ENCODE measurements around the gene EVA1C. TPM values are rescaled to one million over a fixed set of nuclear protein-coding genes. Genes with fewer than 3 reads are reported as not detected.

EVA1C gene
- total and polyA plus RNA-seq, 2 donors (not counting 1 experiment from before 2014, with no cell fraction given): 2.4 to 4.6 TPM

GRCh38 chr21:32425628-32426027 is 13.1 kb downstream of the EVA1C start:
- no peak overlapping the region for H3K4me3 ChIP-seq (replicated peaks in 1 of 4; ENCODE audit: control extremely low read depth in 1 of 4, insufficient read depth in 1 of 4, low read depth in 3 of 4, low read length in 4 of 4)
- no peak overlapping the region for H3K9ac ChIP-seq (ENCODE audit: insufficient read depth, low read length)
- no peak overlapping the region for H2AFZ ChIP-seq (ENCODE audit: low read length)
- no peaks in the 10 kb centered on the region for H3K27me3 ChIP-seq (ENCODE audit: control insufficient read depth, insufficient read depth, low read length)
- no peaks in the 10 kb centered on the region for H3K9me3 ChIP-seq (ENCODE audit: control insufficient read depth, insufficient read depth, low read depth, low read length)
- H3K27ac ChIP-seq (ENCODE audit: insufficient read depth, low read length): no peak overlapping the region
- no peaks in the 10 kb centered on the region for H3K79me2 ChIP-seq (ENCODE audit: control insufficient read depth, insufficient read depth, low read length)
- H3K4me1 ChIP-seq (ENCODE audit: control insufficient read depth, extremely low read depth, insufficient read depth, low read length): peaks cover 4% of the 10 kb centered on the region
- H3K36me3 ChIP-seq (ENCODE audit: control insufficient read depth, insufficient read depth, low read length): no peaks in the 10 kb centered on the region
- H4K20me1 ChIP-seq (ENCODE audit: control insufficient read depth, extremely low read depth, insufficient read depth, low read length): no peaks in the 10 kb centered on the region
- no peak overlapping the region for H3K4me2 ChIP-seq (ENCODE audit: extremely low read depth, insufficient read depth, low read length)
- DNase-seq (ENCODE audit: low read depth in 2 of 2): no peak
- no peak for TF ChIP-seq CTCF (conservative IDR thresholded peaks at IDR 0.05 in 1 of 2, IDR thresholded peaks at IDR 0.05 in 1 of 2; ENCODE audit: low read depth in 1 of 2, low read length in 2 of 2)
- no peak for TF ChIP-seq EZH2 (IDR thresholded peaks at IDR 0.05; ENCODE audit: low read length, missing control alignments)

GRCh38 chr21:32426066-32426465 is 13.6 kb downstream of the EVA1C start:
- DNase-seq (ENCODE audit: low read depth in 2 of 2): no peak
- Histone ChIP-seq H4K20me1 (ENCODE audit: control insufficient read depth, extremely low read depth, insufficient read depth, low read length) (no peaks in the 10 kb centered on the region), H2AFZ (ENCODE audit: low read length) (no peak overlapping the region), H3K27me3 (ENCODE audit: control insufficient read depth, insufficient read depth, low read length) (no peaks in the 10 kb centered on the region), H3K9ac (ENCODE audit: insufficient read depth, low read length) (no peak overlapping the region), H3K36me3 (ENCODE audit: control insufficient read depth, insufficient read depth, low read length) (no peaks in the 10 kb centered on the region), H3K9me3 (ENCODE audit: control insufficient read depth, insufficient read depth, low read depth, low read length) (no peaks in the 10 kb centered on the region), H3K4me1 (ENCODE audit: control insufficient read depth, extremely low read depth, insufficient read depth, low read length) (peaks cover 4% of the 10 kb centered on the region), H3K4me2 (ENCODE audit: extremely low read depth, insufficient read depth, low read length) (no peak overlapping the region), H3K79me2 (ENCODE audit: control insufficient read depth, insufficient read depth, low read length) (no peaks in the 10 kb centered on the region), H3K4me3 (replicated peaks in 1 of 4; ENCODE audit: control extremely low read depth in 1 of 4, insufficient read depth in 1 of 4, low read depth in 3 of 4, low read length in 4 of 4) (no peak overlapping the region), H3K27ac (ENCODE audit: insufficient read depth, low read length) (no peak overlapping the region)
- TF ChIP-seq EZH2 (IDR thresholded peaks at IDR 0.05; ENCODE audit: low read length, missing control alignments) (no peak), CTCF (conservative IDR thresholded peaks at IDR 0.05 in 1 of 2, IDR thresholded peaks at IDR 0.05 in 1 of 2; ENCODE audit: low read depth in 1 of 2, low read length in 2 of 2) (no peak)

GRCh38 chr21:32426592-32427051 is 14.1 kb downstream of the EVA1C start:
- peaks cover 4% of the 10 kb centered on the region for H3K4me1 ChIP-seq (ENCODE audit: control insufficient read depth, extremely low read depth, insufficient read depth, low read length)
- peak; percentile 19 to 87 for DNase-seq (ENCODE audit: low read depth in 2 of 2)
- TF ChIP-seq CTCF (conservative IDR thresholded peaks at IDR 0.05 in 1 of 2, IDR thresholded peaks at IDR 0.05 in 1 of 2; ENCODE audit: low read depth in 1 of 2, low read length in 2 of 2) (no peak), EZH2 (IDR thresholded peaks at IDR 0.05; ENCODE audit: low read length, missing control alignments) (no peak)
- no peak overlapping the region for H3K9ac ChIP-seq (ENCODE audit: insufficient read depth, low read length)
- H2AFZ ChIP-seq (ENCODE audit: low read length): no peak overlapping the region
- H3K79me2 ChIP-seq (ENCODE audit: control insufficient read depth, insufficient read depth, low read length): no peaks in the 10 kb centered on the region
- no peak overlapping the region for H3K27ac ChIP-seq (ENCODE audit: insufficient read depth, low read length)
- no peaks in the 10 kb centered on the region for H3K9me3 ChIP-seq (ENCODE audit: control insufficient read depth, insufficient read depth, low read depth, low read length)
- no peaks in the 10 kb centered on the region for H4K20me1 ChIP-seq (ENCODE audit: control insufficient read depth, extremely low read depth, insufficient read depth, low read length)
- H3K4me2 ChIP-seq (ENCODE audit: extremely low read depth, insufficient read depth, low read length): no peak overlapping the region
- no peaks in the 10 kb centered on the region for H3K36me3 ChIP-seq (ENCODE audit: control insufficient read depth, insufficient read depth, low read length)
- H3K27me3 ChIP-seq (ENCODE audit: control insufficient read depth, insufficient read depth, low read length): no peaks in the 10 kb centered on the region
- H3K4me3 ChIP-seq (replicated peaks in 1 of 4; ENCODE audit: control extremely low read depth in 1 of 4, insufficient read depth in 1 of 4, low read depth in 3 of 4, low read length in 4 of 4): no peak overlapping the region
